Inferior parietal cortex (tissue), 1 donor: ENCODE data around the gene PTCD1.
"Not testable (repeated sequence)": the region's sequence is repeated elsewhere in the genome, so short reads cannot be mapped to it uniquely, and the experiment has no call there.

Experiments
- DNase-seq: peaks from one replicate; pipeline ENCODE4 v3.0.0-alpha.2; 2016; ENCODE audit errors: extremely low spot score

The PTCD1 gene

GRCh38 chr7:99449326-99449725, 10.7 kb upstream of the PTCD1 start:
- no peak for DNase-seq

GRCh38 chr7:99448855-99449254, 10.3 kb upstream of the PTCD1 start:
- DNase-seq, result no peak

GRCh38 chr7:99447943-99448342, 9.3 kb upstream of the PTCD1 start:
- no peak for DNase-seq

DNA sequence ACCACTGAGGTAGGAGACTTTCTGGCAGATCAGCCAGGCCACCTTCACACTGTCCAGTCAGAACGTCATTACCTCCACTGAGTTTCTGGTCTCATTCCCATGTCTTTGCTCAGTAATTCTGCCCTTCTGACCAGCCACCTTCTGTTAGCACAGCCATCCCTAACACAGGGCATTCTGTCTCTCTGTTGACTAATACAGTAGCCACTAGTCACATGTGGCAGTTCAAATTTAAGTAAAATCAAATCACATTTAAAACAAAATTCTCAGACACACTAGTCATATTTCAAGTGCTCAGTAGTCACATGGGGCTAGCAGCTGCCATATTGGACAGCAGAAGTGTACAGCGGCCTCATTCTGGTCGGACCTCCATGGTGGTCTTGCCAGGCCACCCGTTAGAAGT, 7.5 kb upstream of the PTCD1 start:
- DNase-seq, result no peak

GRCh38 chr7:99440195-99440594, 1.6 kb upstream of the PTCD1 start:
- no peak for DNase-seq

DNA sequence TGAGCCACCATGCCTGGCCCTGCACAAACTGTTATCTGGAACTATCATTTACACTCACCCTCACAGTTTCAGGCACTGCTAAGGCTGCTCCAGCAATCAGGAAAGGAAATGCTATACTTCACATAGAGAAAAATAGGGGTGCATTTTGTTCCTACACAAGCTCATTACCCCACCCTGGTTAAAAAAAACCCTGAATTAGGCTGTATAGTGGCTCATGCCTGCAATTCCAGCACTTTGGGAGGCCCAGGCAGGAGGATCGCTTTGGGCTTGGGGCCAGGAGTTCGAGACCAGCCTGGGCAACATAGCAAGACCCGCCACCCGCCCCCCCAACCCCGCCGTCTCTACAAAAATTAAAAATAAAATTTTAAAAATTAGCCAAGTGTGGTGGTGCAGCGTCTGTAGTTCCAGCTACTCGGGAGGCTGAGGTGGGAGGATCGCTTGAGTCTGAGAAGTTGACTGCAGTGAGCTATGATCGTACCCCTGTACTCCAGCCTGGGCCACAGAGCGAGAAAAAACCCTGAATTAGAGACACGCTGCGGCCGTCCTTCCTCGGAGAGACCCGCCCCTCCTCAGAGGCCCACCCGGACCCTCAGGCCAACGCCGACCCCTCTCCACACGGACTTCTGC, 539 bp downstream of the PTCD1 start:
- no peak for DNase-seq

DNA sequence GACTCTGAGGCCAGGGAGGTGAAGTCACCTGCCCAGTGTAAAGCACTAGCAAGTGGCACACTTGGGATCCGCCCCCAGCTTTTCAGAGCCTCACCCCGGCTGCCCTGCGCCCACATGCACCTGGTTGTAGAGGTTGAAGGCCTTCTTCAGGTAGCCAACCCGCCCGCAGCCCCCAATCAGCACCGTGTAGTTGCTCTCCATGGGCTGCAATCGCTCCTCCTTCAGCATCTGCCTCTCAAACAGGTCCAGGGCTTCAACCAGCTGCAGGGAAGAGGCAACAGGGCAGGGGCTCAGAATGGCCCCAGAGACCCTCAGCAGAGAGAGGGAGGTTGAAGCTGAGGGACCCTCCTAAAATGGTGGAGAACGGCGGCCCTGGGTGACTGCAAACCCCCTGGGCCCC, 5.4 kb downstream of the PTCD1 start:
- DNase-seq, result no peak

- DNase-seq, result not testable (repeated sequence)
Measured at GRCh38 chr7:99431756-99432540, 6.7 kb downstream of the PTCD1 start.

DNA sequence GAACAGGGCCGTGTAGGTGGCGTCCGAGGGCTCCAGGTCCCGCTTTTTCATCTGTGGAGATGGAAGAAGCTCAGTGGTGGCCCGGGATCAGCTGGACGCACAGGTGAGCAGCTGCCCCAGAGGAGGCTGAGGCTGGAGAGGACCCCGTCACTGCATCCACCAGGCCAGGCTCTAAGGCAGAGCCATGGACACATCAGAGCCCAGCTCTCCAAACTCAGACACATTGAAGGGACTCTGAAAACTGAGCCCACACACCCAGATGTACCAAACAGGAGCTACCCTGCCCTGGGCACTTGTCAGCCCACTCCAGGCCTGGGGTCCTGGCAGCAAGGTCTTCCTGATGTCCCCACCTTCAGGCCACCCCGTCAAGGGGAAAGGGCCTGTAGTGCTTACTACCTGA, 8.8 kb downstream of the PTCD1 start:
- DNase-seq, result no peak

DNA sequence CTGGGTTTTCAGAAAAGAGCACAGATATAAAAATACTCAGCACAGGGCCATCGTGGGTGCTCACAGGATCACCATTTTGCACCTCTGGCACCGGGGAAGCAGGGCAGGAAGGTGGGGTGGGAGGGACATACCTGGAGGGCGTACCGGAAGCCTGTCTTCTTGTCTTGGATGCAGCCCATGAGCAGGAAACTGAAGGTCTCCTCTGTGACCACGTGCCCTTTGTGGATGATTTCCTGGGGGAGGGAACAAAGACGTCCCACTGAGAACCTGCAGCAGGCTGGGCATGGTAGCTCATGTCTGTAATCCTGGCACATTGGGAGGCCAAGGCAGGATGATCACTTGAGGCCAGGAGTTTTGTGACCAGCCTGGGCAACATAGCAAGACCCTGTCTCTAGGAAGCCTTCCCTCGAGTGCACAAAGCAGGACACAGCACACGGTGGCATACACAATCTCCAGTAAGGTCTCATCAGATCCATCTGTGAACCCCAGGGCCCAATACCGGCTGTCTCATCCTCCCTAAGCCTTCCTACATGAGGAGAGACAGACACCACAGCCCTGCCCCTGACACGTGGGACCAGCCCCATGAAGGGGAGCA, 9.5 kb downstream of the PTCD1 start:
- no peak for DNase-seq

DNA sequence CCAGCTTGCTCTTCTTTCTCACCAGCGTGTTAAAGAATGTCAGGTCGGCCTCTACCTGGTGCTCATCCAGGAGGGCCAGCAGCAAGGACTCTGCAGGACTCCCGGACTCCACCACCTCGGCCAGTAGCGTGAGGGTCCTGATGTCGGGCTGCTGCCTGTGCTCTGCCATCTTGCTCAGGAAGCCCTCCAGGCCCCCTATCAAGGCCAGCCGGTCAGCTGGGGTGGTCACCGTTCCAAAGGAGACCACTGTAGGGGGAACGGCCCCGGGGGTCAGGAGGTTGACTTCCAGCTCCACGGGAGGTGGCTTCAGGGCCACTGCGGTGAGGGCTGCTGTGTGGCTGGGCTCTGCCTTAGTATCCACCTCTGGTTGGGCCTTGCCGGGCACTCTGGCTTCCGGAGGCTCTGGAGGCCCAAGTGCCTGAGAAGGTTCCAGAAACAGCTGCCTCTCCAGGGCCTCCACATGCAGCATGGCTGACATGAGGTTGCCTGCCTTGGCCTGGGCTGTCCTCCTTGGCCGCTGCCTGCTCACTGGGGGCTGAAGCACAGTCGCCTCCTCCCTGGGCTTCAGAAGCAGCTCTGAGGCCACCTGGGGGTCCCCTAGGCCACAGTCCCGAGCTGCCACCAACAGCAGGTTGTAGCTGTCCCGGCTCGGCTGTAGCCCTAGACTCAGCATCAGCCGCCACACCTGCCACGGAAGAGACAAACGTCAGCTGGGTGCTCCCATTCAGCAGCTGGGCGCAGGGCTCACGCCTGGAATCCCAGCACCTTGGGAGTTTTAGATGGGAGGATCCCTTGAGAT, 13.5 kb downstream of the PTCD1 start:
- DNase-seq, result no peak

DNA sequence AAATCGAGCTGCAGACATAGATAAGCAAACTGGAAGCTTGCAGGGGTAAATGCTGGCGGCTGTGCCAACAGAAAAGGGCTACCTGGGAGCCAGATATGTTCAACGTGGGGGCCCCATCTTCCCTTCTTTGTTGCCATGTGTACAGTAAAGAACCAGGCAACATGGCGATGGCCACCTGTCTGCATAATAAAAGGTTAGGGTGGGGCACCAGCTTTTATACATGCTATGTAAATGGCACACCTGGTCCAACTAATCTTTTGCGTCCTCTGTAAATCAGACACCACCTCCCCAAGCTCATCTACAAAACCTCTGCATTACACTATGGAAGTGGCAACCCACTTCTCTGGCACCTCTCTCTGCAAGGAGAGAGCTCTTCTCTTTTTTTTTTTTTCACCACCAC, 16.0 kb downstream of the PTCD1 start:
- DNase-seq, result no peak

DNA sequence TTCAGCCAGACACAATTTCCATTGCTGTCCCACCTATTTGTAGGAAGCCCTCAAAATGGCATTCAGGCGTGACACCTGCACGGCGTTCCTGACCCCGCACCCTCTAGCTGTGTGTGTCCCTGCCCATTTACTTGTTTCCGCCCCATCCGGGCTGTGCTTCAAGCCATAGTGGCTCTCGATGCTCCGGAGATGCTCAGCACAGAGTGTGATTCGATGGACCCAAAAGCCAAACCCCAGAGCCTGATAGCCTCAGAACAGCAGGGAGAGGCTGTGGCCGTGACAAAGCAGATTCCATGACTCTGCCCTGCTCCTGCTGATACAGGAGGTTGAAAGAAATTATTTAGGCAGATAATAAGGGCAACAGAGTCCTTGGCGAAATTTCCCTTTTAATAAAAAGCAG, 16.4 kb downstream of the PTCD1 start:
- DNase-seq, result no peak

GRCh38 chr7:99420986-99421385, 17.6 kb downstream of the PTCD1 start:
- DNase-seq, result no peak

DNA sequence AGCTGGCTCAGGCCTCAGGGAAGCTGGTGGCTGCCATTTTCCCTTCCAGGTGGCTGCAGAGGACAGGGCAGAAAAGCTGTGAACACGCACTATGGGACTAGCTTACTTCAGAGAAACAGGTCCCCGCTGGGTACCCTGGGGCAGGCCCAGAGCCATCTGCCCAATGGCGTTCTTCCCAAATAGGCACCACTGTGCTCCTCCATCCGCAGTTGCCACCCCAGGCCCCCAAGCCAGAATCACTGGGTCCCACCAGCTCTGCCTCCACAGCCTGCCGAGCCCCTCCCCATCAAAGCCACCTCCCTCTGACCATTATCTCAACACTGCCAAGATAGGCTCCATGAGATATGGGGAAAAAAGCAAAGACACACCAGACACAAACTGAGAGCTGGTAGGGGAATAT, 18.4 kb downstream of the PTCD1 start:
- DNase-seq, result no peak

DNA sequence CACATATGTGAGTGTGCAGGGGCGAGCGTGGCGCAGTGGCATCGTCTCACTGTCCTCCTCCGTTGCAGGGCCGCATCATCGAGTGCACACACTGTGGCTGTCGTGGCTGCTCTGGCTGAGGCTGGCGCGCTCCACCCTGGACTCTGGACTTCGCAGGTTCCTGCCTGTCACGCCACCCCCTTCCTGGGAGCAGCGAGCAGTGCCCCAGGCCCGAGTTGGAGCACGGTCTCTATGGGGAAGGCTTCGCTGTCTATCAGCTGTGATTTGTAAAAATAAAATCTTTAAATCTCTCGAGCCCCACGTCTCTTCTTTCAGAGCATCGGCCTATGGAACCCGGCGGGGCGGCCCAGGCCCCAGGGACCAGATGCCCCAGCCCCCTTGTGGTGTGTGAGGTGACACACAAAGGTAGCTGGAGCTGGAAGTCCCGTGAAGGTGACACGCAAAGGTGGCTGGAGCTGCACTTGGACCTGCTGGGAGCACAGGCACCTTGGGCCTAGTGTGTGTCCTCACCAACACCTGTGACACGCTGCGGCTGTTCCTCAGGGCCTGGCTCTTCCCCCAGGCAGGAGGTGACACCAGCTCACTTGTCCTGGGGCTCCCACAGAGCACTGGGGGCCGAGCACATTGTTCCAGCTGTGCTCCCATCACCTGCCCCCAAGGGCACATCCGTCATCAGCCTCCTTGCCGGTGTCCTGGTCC, 19.1 kb downstream of the PTCD1 start:
- DNase-seq, result no peak

DNA sequence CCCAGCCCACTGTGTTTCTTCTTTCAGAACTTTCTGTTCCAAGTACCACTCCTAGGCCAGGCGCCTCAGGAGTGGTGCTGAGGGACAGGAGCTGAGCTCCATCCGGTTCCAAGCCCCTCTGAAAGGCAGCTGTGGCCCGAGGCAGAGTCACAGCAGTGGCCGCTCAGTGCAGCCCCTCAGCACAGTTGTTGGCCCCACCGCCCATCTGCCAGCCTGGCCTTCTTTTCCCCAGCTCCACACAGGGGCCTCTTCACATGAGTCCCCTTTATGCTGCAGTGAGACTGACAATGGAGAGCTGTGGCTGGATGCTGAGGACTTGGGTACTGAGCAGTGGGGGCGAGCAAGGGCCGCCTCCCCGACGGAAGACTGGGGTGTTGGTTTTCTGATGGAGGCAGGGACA, 20.3 kb downstream of the PTCD1 start:
- DNase-seq, result no peak

- DNase-seq, result peak; percentile 45
Measured at GRCh38 chr7:99415513-99416127, 23.0 kb downstream of the PTCD1 start.

- DNase-seq, result no peak
Measured at GRCh38 chr7:99410635-99411034, 28.0 kb downstream of the PTCD1 start.

- no peak for DNase-seq
Measured at GRCh38 chr7:99409806-99410205, 28.8 kb downstream of the PTCD1 start.

- no peak for DNase-seq
Measured at GRCh38 chr7:99409192-99409572, 29.4 kb downstream of the PTCD1 start.
